Measurements from ENCODE around the gene NBEA.
"Not testable (repeated sequence)": the region's sequence is repeated elsewhere in the genome, so short reads cannot be mapped to it uniquely, and the experiment has no call there.

NBEA gene

GRCh38 chr13:35057858-35058257 is 115.8 kb downstream of the NBEA start:
- H3K36me3 ChIP-seq (replicated peaks) = no peaks in the 10 kb centered on the region
- no peak for TF ChIP-seq CTCF (IDR thresholded peaks at IDR 0.05; ENCODE audit: low read depth, low read length, missing control alignments)
- no peak overlapping the region for H3K27ac ChIP-seq
- DNase-seq = no peak
- in situ Hi-C loops (cut with HindIII; ENCODE audit: low pct_ligation_motif_present, low sequenced_read_pairs) = no loop called here
- no peak overlapping the region for H3K4me3 ChIP-seq (ENCODE audit: low read depth, low read length)
- H3K27me3 ChIP-seq (replicated peaks) = no peaks in the 10 kb centered on the region

- H3K27me3 ChIP-seq (replicated peaks); in situ Hi-C loops (cut with HindIII; ENCODE audit: low pct_ligation_motif_present, low sequenced_read_pairs); DNase-seq; H3K4me3 ChIP-seq (ENCODE audit: low read depth, low read length); H3K36me3 ChIP-seq (replicated peaks); H3K27ac ChIP-seq: not testable (repeated sequence)
These were observed 116.5 kb downstream of the NBEA start for GRCh38 chr13:35058585-35058984.

GRCh38 chr13:35086667-35087066 is 144.6 kb downstream of the NBEA start:
- no peak for DNase-seq
- Histone ChIP-seq H3K27me3 (replicated peaks) (no peaks in the 10 kb centered on the region), H3K27ac (no peak overlapping the region), H3K36me3 (replicated peaks) (no peaks in the 10 kb centered on the region), H3K4me3 (ENCODE audit: low read depth, low read length) (no peak overlapping the region)
- in situ Hi-C loops (cut with HindIII; ENCODE audit: low pct_ligation_motif_present, low sequenced_read_pairs) = no loop called here
- TF ChIP-seq CTCF (IDR thresholded peaks at IDR 0.05; ENCODE audit: low read depth, low read length, missing control alignments) = no peak

GRCh38 chr13:35092251-35092650 is 150.2 kb downstream of the NBEA start:
- no peak for TF ChIP-seq CTCF (IDR thresholded peaks at IDR 0.05; ENCODE audit: low read depth, low read length, missing control alignments)
- H3K4me3 ChIP-seq (ENCODE audit: low read depth, low read length) = no peak overlapping the region
- H3K36me3 ChIP-seq (replicated peaks) = no peaks in the 10 kb centered on the region
- no peaks in the 10 kb centered on the region for H3K27me3 ChIP-seq (replicated peaks)
- in situ Hi-C loops (cut with HindIII; ENCODE audit: low pct_ligation_motif_present, low sequenced_read_pairs) = no loop called here
- H3K27ac ChIP-seq = no peak overlapping the region
- no peak for DNase-seq

GRCh38 chr13:35092751-35093150 is 150.7 kb downstream of the NBEA start:
- H3K36me3 ChIP-seq (replicated peaks) = no peaks in the 10 kb centered on the region
- no peak for TF ChIP-seq CTCF (IDR thresholded peaks at IDR 0.05; ENCODE audit: low read depth, low read length, missing control alignments)
- no peaks in the 10 kb centered on the region for H3K27me3 ChIP-seq (replicated peaks)
- no peak overlapping the region for H3K27ac ChIP-seq
- DNase-seq = no peak
- in situ Hi-C loops (cut with HindIII; ENCODE audit: low pct_ligation_motif_present, low sequenced_read_pairs) = no loop called here
- H3K4me3 ChIP-seq (ENCODE audit: low read depth, low read length) = no peak overlapping the region

- no peak for DNase-seq
- in situ Hi-C loops (cut with HindIII; ENCODE audit: low pct_ligation_motif_present, low sequenced_read_pairs) = no loop called here
- Histone ChIP-seq H3K27ac (no peak overlapping the region), H3K27me3 (replicated peaks) (no peaks in the 10 kb centered on the region), H3K4me3 (ENCODE audit: low read depth, low read length) (no peak overlapping the region), H3K36me3 (replicated peaks) (no peaks in the 10 kb centered on the region)
- TF ChIP-seq CTCF (IDR thresholded peaks at IDR 0.05; ENCODE audit: low read depth, low read length, missing control alignments) = no peak
These were observed 151.3 kb downstream of the NBEA start for GRCh38 chr13:35093356-35093755.

GRCh38 chr13:35106771-35107170 is 164.7 kb downstream of the NBEA start:
- H3K4me3 ChIP-seq (ENCODE audit: low read depth, low read length); DNase-seq; H3K27me3 ChIP-seq (replicated peaks); H3K36me3 ChIP-seq (replicated peaks); H3K27ac ChIP-seq; in situ Hi-C loops (cut with HindIII; ENCODE audit: low pct_ligation_motif_present, low sequenced_read_pairs): not testable (repeated sequence)

Data from brain microvascular endothelial cell (primary cell).